Activated T-helper 9 cell treated with anti-CD3 and anti-CD28 coated beads, Interleukin-2, amount 50 U/mL, for 16 hours (primary cell): Measurements from ENCODE around the gene PLIN4.
"Not testable (repeated sequence)": the region's sequence is repeated elsewhere in the genome, so short reads cannot be mapped to it uniquely, and the experiment has no call there.

Experiments
- DNase-seq: peaks from one replicate; pipeline ENCODE4 v3.0.0-alpha.2; 2020; ENCODE audit warnings: low read depth

PLIN4 gene

DNA sequence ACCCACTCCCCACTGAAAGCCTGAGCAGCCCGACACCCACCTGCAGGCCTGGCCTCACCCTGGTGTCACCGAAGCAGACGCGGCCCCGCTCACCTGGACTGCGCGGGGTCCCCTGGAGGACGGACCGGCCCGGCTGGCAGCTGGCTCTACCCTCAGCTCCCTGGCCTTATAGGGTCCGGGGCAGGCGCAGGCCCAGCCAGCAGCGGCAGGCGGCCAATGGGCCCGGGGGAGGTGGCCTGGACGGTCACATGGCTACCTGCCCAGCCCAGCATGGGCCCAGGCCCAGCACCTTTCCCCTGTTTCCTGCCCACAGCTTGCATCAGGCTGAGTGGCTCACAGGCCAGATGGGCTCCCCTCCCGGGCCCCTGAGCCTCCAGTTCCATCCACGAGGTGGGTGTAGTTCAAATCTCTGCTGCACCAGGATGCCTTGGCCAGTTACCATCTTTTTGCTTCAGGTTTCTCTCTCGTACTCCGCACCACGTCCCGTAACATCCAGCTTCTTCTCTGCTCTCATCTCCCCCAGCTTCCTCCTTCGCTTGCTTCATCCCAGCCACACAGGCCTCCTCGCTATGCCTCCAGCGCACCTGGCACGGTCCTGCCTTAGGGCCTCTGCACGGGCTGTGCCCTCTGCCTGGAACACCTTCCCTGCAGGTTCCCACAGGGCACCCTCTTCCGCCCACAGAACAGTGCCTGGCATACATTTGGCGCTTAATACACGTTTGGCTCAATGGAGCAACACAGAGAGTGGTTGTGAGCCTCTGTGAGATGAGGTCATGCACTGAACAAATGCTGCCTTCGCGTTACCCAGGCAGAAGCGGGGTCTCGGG is at the start of gene PLIN4:
TSS of gene PLIN4 (minus strand) at position 142 of the 827 bp plus-strand sequence. CDS start 214 bp downstream, outside the sequence.
- DNase-seq: no peak

GRCh38 chr19:4567584-4568071 is 49.3 kb upstream of the PLIN4 start:
- DNase-seq: peak; percentile 35

DNA sequence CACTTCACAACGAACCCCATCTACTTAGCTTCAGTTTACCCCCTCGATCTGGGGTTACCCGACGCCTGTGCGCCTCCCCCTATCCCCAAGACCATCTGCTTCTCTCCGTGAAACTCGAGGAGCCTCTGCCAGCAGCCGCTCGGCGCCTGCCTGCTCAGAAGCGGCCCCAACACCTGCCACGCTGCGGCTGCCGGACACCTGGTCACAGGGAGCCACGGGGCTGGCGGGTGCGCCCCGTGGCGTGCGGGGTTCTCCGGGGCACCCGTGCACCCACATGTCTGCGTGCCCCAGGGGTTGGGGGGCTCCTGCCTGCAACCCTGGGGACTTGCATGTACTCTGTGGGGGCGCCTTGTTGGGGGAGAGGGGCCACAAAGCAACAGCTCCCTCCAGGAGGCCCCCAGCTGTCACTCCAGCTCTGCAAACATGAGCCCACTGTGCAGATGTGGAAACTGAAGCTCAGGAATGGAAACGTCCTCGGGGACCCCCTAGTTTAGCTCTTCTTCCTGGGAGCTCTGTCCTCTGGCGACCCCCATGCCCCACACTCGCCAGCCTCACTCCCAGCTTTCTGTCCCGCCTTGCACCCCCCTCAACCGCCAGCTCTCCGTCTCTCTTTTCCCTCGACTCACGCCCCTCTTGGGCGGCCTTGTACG is 48.2 kb upstream of the PLIN4 start:
- no peak for DNase-seq

- DNase-seq: not testable (repeated sequence)
Observed at GRCh38 chr19:4563562-4563961, 45.3 kb upstream of the PLIN4 start.

DNA sequence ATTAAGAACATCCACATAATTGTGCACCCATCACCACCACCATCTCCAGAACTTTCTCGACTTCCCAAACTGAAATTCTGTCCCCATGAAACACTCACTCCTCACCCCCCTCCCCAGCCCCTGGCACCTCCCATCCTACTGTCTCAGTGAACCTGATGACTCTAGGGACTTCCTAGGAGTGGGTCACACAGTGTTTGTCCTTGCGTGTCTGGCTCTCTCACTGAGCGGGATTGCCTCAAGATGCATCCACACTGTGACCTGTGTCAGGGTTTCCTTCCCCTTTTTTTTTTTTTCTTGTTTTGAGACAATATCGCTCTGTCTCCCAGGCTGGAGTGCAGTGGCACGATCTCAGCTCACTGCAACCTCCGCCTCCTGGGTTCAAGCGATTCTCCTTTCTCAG is 43.8 kb upstream of the PLIN4 start:
- DNase-seq: not testable (repeated sequence)

- no peak for DNase-seq
Observed at GRCh38 chr19:4559569-4559968, 41.3 kb upstream of the PLIN4 start, which contains the start of gene SEMA6B. Gene SEMA6B, minus strand, starts transcription at chr19:4559684. Its CDS starts 1,227 bp downstream, at chr19:4558457.

GRCh38 chr19:4557971-4558941 is 40.0 kb upstream of the PLIN4 start:
- peak; percentile 15 for DNase-seq

GRCh38 chr19:4557144-4557970 is 39.1 kb upstream of the PLIN4 start:
- DNase-seq: no peak

- DNase-seq: no peak
Observed at GRCh38 chr19:4556597-4557127, 38.4 kb upstream of the PLIN4 start.

DNA sequence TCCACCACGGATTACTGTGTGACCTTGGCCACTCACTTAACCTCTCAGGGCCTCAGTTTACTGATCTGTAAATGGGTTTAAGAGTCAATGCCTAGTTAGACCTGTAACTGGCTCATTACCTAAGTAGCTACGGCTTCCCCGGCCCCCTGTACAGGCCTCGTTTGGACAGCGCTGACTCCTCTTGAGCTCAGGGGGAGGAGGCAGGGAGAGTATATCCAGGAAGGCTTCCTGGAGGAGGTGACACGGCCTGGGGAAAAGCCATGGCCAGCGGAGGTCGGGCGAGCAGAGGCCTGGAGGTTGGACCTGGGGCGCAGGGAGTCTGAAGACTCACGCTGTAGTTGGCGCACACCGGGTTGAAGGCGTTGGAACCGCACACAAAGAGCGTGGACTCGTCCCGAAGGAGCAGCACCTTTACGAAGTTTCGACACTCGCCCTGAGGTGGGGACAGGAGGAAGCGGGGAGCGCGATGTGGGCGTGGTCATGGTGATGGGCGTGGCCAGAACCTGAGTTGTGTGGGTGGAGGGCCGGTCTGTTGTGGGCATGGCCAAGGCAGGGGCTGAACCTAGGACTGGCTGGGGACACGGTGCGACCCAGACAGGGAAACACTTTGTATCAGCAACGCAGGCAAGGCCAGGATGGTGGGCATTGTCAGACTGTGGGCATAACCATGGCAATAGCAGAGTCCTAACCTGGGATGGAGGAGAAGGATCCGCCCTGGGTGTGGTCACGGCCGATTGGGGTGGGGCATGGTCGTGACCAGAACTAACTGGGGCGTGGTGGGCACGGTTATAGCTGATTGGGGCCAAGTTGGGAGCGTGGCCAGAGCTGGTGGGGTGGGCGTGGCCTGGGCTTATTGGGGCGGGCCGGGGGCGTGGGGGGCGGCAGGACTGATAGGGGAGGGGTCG is 37.6 kb upstream of the PLIN4 start:
- DNase-seq: no peak

GRCh38 chr19:4554717-4555116 is 36.4 kb upstream of the PLIN4 start:
- no peak for DNase-seq

- DNase-seq: no peak
Observed at GRCh38 chr19:4553775-4554174, 35.5 kb upstream of the PLIN4 start.

DNA sequence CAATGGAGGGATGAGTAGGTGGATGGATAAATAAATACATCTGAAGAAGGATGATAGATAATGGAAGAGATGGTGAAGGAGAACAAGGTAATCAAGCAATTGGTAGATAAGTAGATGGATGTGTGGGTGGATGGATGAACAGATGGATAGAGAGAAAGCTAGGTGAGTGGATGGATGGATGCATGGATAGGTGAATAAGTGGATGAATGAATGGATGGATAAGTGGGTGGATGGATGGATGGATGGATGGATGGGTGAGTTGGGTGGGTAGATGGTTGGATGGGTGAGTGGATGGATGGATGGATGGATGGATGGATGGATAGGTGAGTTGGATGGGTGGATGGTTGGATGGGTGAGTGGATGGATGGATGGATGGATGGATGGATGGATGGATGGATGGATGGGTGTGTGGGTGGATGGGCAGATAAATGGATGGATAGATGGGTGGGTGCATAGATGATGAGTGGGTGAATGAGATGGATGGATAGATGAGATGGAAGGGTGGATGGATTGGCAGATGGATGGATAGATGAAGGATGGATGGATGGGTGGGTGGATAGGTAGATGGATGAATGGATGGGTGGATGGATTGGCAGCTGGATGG is 34.9 kb upstream of the PLIN4 start:
- DNase-seq: no peak

GRCh38 chr19:4552525-4552819 is 34.2 kb upstream of the PLIN4 start:
- no peak for DNase-seq

DNA sequence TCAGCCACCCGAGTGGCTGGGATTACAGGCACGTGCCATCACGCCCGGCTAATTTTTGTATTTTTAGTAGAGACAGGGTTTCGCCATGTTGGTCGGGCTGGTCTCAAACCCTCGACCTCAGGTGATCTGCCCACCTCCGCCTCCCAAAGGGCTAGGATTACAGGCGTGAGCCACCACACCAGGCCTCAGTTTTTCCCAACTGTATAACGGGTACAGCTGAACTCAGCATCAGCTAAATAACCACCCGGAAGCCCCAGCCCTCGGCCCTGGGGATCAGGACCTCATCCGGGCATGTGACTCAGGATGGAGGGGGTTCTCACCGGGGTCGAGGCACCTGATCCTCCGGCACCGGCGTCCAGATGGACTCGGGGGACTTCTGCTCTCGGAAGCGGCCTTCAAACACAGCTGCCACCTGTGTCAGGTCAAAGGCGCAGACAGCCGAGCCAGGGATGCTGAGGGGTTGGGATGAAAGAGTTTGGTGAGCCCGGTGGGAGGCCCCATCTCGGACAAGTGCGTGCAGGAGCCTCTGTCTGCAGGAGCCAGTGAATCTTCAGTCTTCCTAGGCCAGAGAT is 32.3 kb upstream of the PLIN4 start:
- DNase-seq: no peak

DNA sequence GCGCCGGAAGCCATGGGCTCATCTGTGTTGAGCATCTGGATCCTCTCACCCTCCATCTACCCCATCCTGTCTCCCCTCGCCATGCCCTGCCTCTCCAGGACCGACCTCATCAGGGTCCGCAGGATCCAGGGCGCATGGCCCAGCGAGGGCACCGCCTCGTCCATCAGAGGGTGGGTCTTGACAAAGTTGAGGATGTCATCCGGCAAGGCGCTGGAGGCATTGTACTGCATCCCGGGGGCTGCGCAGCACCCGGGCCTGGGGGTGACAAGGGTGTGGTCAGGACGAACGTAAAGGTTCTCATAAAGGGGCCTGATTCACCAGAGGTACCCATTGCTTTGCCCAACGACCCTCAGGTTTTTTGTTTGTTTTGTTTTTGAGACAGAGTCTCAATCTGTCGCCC is 31.7 kb upstream of the PLIN4 start:
- no peak for DNase-seq

DNA sequence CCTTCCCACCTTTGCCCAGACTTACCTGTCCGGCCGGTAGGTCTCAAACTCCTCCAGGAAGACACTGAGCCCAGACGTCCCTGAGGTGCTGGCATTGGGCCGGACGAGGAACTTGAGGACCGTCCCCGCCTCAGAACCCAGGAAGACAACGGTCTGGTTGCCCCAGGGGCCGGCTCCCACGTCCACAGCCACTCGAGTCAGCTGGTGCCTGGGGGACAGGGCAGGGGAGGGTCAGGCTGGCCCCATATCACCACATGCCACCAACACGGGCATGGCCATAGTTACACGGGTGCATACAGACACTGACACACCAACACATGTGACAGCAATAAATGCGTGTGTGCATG is 29.9 kb upstream of the PLIN4 start:
- no peak for DNase-seq

GRCh38 chr19:4547303-4548237 is 29.3 kb upstream of the PLIN4 start:
- DNase-seq: no peak
